ENCODE results near the gene CT47C1. TPM values are rescaled to one million over a fixed set of nuclear protein-coding genes. Genes with fewer than 3 reads are reported as not detected.
A peak's percentile ranks its signal among the peaks of the same experiment; 100 is the strongest.

CT47C1 gene
- total RNA-seq, 1 donor from 2014 or later = not detected

GRCh38 chrX:119062750-119063374, 9.9 kb upstream of the CT47C1 start:
- intact Hi-C loops (cut with micrococcal nuclease) = no loop called here
- peaks cover 7% of the 10 kb centered on the region for H3K27me3 Mint-ChIP-seq
- DNase-seq = no peak
- H3K4me3 Mint-ChIP-seq = no peak overlapping the region
- no peaks in the 10 kb centered on the region for H3K36me3 Mint-ChIP-seq (ENCODE audit: low read depth)
- H3K4me1 Mint-ChIP-seq = no peaks in the 10 kb centered on the region
- no peaks in the 10 kb centered on the region for H3K9me3 Mint-ChIP-seq
- H3K27ac Mint-ChIP-seq = no peak overlapping the region

- no peak overlapping the region for H3K27ac Mint-ChIP-seq
- H3K4me1 Mint-ChIP-seq = no peaks in the 10 kb centered on the region
- intact Hi-C loops (cut with micrococcal nuclease) = no loop called here
- H3K9me3 Mint-ChIP-seq = no peaks in the 10 kb centered on the region
- no peak for DNase-seq
- peaks cover 7% of the 10 kb centered on the region for H3K27me3 Mint-ChIP-seq
- no peak overlapping the region for H3K4me3 Mint-ChIP-seq
- no peaks in the 10 kb centered on the region for H3K36me3 Mint-ChIP-seq (ENCODE audit: low read depth)
Measured at GRCh38 chrX:119063428-119063827, 9.4 kb upstream of the CT47C1 start.

- DNase-seq = peak; percentile 69
- Mint-ChIP-seq H3K27me3 (peaks cover 2% of the 10 kb centered on the region), H3K9me3 (no peaks in the 10 kb centered on the region), H3K27ac (no peak overlapping the region), H3K4me3 (no peak overlapping the region), H3K36me3 (ENCODE audit: low read depth) (no peaks in the 10 kb centered on the region), H3K4me1 (no peaks in the 10 kb centered on the region)
- intact Hi-C loops (cut with micrococcal nuclease) = loop anchor here (2.0 to 5.0 kb wide), 2 partner anchors 60 to 220 kb away; no protein-coding TSS in a partner anchor
Measured at GRCh38 chrX:119067023-119067739, 5.6 kb upstream of the CT47C1 start.

- no peak for DNase-seq
- intact Hi-C loops (cut with micrococcal nuclease) = loop anchor here (5.0 kb wide), 1 partner anchor 62 kb away; no protein-coding TSS in a partner anchor
- no peaks in the 10 kb centered on the region for H3K36me3 Mint-ChIP-seq (ENCODE audit: low read depth)
- H3K27me3 Mint-ChIP-seq = peaks cover 2% of the 10 kb centered on the region
- H3K4me3 Mint-ChIP-seq = no peak overlapping the region
- H3K4me1 Mint-ChIP-seq = no peaks in the 10 kb centered on the region
- no peaks in the 10 kb centered on the region for H3K9me3 Mint-ChIP-seq
- H3K27ac Mint-ChIP-seq = no peak overlapping the region
Measured at GRCh38 chrX:119069128-119069527, 3.7 kb upstream of the CT47C1 start.

- intact Hi-C loops (cut with micrococcal nuclease) = loop anchor here (5.0 kb wide), 1 partner anchor 62 kb away; no protein-coding TSS in a partner anchor
- Mint-ChIP-seq H3K36me3 (ENCODE audit: low read depth) (no peaks in the 10 kb centered on the region), H3K4me3 (no peak overlapping the region), H3K27ac (no peak overlapping the region), H3K27me3 (peaks cover 2% of the 10 kb centered on the region), H3K9me3 (no peaks in the 10 kb centered on the region), H3K4me1 (no peaks in the 10 kb centered on the region)
- DNase-seq = no peak
Measured at GRCh38 chrX:119069762-119070161, 3.0 kb upstream of the CT47C1 start.

- intact Hi-C loops (cut with micrococcal nuclease) = no loop called here
- Mint-ChIP-seq H3K27me3 (no peaks in the 10 kb centered on the region), H3K4me3 (no peak overlapping the region), H3K4me1 (no peaks in the 10 kb centered on the region), H3K9me3 (no peaks in the 10 kb centered on the region), H3K27ac (no peak overlapping the region), H3K36me3 (ENCODE audit: low read depth) (no peaks in the 10 kb centered on the region)
- no peak for DNase-seq
Measured at GRCh38 chrX:119071381-119071780, 1.4 kb upstream of the CT47C1 start.

- Mint-ChIP-seq H3K36me3 (ENCODE audit: low read depth) (no peaks in the 10 kb centered on the region), H3K4me1 (no peaks in the 10 kb centered on the region), H3K27ac (no peak overlapping the region), H3K27me3 (no peaks in the 10 kb centered on the region), H3K4me3 (no peak overlapping the region), H3K9me3 (no peaks in the 10 kb centered on the region)
- intact Hi-C loops (cut with micrococcal nuclease) = no loop called here
- no peak for DNase-seq
Measured at GRCh38 chrX:119073200-119073905, 560 bp downstream of the CT47C1 start.

- Mint-ChIP-seq H3K9me3 (no peaks in the 10 kb centered on the region), H3K4me3 (no peak overlapping the region), H3K27me3 (no peaks in the 10 kb centered on the region), H3K27ac (no peak overlapping the region), H3K4me1 (no peaks in the 10 kb centered on the region), H3K36me3 (ENCODE audit: low read depth) (no peaks in the 10 kb centered on the region)
- no peak for DNase-seq
- intact Hi-C loops (cut with micrococcal nuclease) = no loop called here
Measured at GRCh38 chrX:119073911-119074310, 1.1 kb downstream of the CT47C1 start.

- Mint-ChIP-seq H3K9me3 (no peaks in the 10 kb centered on the region), H3K4me3 (no peak overlapping the region), H3K36me3 (ENCODE audit: low read depth) (no peaks in the 10 kb centered on the region), H3K27me3 (no peaks in the 10 kb centered on the region), H3K4me1 (no peaks in the 10 kb centered on the region), H3K27ac (no peak overlapping the region)
- intact Hi-C loops (cut with micrococcal nuclease) = no loop called here
- DNase-seq = no peak
Measured at GRCh38 chrX:119075270-119076025, 2.7 kb downstream of the CT47C1 start.

GRCh38 chrX:119082278-119082677, 9.5 kb downstream of the CT47C1 start:
- no peak overlapping the region for H3K4me3 Mint-ChIP-seq
- no peaks in the 10 kb centered on the region for H3K36me3 Mint-ChIP-seq (ENCODE audit: low read depth)
- H3K9me3 Mint-ChIP-seq = no peaks in the 10 kb centered on the region
- intact Hi-C loops (cut with micrococcal nuclease) = no loop called here
- H3K4me1 Mint-ChIP-seq = no peaks in the 10 kb centered on the region
- H3K27ac Mint-ChIP-seq = no peak overlapping the region
- peaks cover 1% of the 10 kb centered on the region for H3K27me3 Mint-ChIP-seq
- DNase-seq = no peak

GRCh38 chrX:119084766-119085165, 12.0 kb downstream of the CT47C1 start:
- H3K27me3 Mint-ChIP-seq = peaks cover 5% of the 10 kb centered on the region
- H3K36me3 Mint-ChIP-seq (ENCODE audit: low read depth) = no peaks in the 10 kb centered on the region
- H3K4me3 Mint-ChIP-seq = no peak overlapping the region
- intact Hi-C loops (cut with micrococcal nuclease) = no loop called here
- no peak for DNase-seq
- H3K27ac Mint-ChIP-seq = no peak overlapping the region
- no peaks in the 10 kb centered on the region for H3K4me1 Mint-ChIP-seq
- no peaks in the 10 kb centered on the region for H3K9me3 Mint-ChIP-seq

- Mint-ChIP-seq H3K36me3 (ENCODE audit: low read depth) (no peaks in the 10 kb centered on the region), H3K27me3 (peaks cover 7% of the 10 kb centered on the region), H3K4me1 (no peaks in the 10 kb centered on the region), H3K4me3 (no peak overlapping the region), H3K27ac (no peak overlapping the region), H3K9me3 (no peaks in the 10 kb centered on the region)
- no peak for DNase-seq
- intact Hi-C loops (cut with micrococcal nuclease) = no loop called here
Measured at GRCh38 chrX:119087121-119087520, 14.3 kb downstream of the CT47C1 start.

GRCh38 chrX:119089619-119090018, 16.8 kb downstream of the CT47C1 start:
- H3K4me1 Mint-ChIP-seq = no peaks in the 10 kb centered on the region
- intact Hi-C loops (cut with micrococcal nuclease) = no loop called here

More at GRCh38 chrX:119089619-119090018, 16.8 kb downstream of the CT47C1 start:
- DNase-seq = no peak
- H3K36me3 Mint-ChIP-seq (ENCODE audit: low read depth) = no peaks in the 10 kb centered on the region
- H3K27ac Mint-ChIP-seq = no peak overlapping the region
- no peaks in the 10 kb centered on the region for H3K9me3 Mint-ChIP-seq
- no peak overlapping the region for H3K4me3 Mint-ChIP-seq
- H3K27me3 Mint-ChIP-seq = peaks cover 6% of the 10 kb centered on the region

All from activated CD4-positive, alpha-beta T cell treated with anti-CD3 and anti-CD28 coated beads, Interleukin-2, amount 10 ng/mL, durations not matched to agents 24 days and 14 days (primary cell).